NCI-H2227 (cell line): ENCODE results near the gene MARCHF10.

ENCODE experiments used
- DNase-seq: peaks from one replicate; lab custom pipeline; 2025; ENCODE audit not compliant: unreplicated experiment; lab: John Stamatoyannopoulos, UW

The MARCHF10 gene

DNA sequence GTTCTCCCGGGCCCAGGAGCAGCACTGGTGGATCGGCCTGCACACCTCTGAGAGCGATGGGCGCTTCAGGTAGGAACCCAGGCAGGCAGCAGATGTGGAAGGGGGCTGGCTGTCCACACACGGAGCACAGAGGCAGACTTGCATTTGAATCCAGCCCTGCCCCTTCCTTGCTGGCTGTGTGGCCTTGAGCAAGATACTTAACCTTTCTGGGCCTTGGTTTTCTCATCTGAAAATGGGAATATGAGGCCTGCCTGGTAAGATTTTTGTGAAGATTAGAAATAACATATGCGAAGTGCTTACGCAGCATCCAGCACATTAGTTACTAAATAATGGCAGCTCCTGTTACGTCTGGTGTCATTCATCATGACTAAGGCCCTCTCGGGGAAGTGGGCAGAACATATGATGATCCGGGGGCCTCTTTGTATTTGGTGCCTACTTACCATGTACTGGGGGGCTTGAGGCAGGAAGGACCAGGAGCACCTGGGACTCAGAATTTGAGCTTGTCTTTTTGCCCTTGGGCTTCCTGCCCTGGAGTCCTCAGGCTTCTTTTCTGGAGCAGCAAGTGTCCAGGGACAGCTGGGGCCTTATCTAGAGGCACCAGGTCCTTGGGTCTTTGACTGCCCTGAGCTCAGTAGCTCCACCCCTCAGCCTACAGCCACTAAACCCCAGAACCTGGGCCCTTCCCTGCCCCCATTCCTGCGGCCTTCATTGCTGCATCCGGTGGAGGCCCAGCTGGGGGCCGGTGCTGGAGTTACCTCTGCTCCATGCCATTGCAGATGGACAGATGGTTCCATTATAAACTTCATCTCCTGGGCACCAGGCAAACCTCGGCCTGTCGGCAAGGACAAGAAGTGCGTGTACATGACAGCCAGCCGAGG lies 126.8 kb downstream of the MARCHF10 start:
- DNase-seq, result no peak

- DNase-seq, result no peak
Observed at GRCh38 chr17:62680541-62681052, 127.5 kb downstream of the MARCHF10 start.

DNA sequence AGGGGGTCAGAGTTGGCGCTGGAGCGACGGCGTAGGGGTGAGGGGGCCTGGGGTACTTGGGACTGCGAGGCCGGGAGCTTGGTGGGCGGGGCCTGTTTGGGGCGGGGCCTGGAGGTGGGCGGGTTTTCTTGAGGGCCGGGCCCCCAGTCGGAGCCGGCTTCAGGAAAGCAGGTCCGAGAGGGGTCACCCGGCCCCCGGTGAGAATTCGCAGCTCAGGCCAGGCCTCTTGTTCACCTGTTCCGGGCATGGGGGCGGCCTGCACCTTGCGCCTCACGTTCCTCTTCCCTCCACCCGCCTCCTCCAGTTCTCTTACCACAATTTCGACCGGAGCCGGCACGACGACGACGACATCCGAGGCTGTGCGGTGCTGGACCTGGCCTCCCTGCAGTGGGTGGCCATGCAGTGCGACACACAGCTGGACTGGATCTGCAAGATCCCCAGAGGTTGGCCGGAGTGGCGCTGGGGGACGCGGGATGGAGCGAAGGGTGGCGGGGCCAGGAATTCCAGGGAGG lies 128.2 kb downstream of the MARCHF10 start:
- no peak for DNase-seq

DNA sequence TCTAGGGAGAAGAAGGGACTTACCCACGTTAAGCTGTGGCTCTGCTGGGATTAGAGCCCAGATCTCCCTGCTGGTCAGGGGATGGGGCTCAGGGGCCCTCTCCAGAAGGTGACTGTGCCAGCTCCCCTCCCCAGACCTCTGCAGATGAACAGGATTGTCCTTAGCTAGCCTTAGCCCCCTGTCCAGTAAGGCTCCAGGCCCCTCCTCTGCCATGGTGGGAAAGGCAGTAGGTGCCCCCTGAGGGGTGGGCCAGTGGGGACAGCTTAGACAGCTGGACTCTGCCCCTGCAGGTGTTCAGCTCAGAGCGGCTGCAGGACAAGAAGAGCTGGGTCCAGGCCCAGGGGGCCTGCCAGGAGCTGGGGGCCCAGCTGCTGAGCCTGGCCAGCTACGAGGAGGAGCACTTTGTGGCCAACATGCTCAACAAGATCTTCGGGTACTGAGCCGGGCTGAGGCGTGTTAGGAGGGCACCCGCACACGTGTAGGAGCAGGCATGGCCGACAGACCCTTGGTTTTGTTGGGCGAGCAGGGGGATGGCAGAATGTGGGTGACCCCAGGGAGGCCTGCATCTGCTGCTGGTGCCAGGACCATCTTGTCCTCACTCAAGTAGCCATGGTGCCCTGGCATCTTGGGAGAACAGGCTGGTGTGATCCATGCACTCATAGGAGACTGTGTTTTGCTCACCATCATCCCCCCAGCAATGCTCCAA lies 129.7 kb downstream of the MARCHF10 start:
- no peak for DNase-seq

DNA sequence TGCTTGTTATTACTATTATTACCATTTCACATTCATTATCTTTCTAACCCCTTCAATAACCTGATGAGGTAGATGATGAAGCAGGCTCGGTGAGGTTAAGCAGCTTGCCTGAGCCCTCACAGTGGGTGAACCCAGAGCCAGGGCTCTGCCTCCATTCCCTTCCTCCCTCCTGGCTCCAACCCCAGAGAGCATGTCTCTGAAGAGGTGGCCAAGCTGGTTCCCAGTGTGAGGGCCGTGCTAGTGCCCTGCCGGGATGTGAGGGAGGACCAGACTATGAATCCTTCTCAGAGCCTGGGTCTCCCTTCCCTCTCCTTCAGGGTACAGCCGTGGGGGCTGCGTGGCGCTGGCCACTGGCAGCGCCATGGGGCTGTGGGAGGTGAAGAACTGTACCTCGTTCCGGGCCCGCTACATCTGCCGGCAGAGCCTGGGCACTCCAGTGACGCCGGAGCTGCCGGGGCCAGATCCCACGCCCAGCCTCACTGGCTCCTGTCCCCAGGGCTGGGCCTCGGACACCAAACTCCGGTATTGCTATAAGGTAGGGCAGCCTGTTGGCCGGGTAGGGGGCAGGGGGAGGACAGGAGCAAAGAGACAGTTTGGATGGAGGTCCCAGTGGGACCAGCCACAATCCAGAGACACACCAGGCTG lies 131.0 kb downstream of the MARCHF10 start:
- DNase-seq, result no peak

GRCh38 chr17:62676231-62676943 lies 131.7 kb downstream of the MARCHF10 start:
- no peak for DNase-seq

DNA sequence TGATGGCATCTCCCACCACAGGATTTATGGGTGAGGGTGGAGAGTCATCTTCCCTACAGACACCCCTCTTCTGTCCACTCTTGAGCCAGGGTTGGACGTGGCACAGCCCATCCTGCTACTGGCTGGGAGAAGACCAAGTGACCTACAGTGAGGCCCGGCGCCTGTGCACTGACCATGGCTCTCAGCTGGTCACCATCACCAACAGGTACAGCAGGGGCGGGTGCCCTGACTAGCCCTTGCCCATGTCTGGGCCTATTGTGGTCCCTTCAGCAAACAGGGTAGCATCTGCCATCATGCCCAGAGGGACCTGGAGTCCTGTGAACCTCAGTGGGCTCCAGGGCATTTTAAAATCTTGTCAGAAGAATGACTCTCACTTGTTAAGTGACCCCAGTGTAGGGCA lies 132.4 kb downstream of the MARCHF10 start:
- DNase-seq, result no peak

DNA sequence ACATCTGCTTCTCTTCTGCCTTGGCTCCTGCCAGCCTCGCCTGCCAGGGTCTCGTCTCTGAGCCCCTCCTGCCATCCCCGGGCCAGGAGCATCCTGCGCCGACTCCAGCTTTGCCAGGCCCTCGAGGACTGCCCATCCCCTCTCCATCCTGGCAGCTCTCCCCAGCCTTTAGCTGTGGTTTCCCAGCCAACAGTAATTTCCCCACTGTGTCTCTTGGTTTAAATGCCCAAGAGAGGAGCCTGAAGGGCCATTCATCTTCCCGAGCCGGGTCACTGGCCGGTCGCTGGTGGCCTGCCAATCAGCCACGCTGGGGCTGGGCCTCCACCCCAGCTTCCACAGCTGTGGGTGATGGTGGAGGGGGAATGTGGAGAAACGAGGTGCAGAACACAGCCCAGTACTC lies 132.9 kb downstream of the MARCHF10 start:
- no peak for DNase-seq

DNA sequence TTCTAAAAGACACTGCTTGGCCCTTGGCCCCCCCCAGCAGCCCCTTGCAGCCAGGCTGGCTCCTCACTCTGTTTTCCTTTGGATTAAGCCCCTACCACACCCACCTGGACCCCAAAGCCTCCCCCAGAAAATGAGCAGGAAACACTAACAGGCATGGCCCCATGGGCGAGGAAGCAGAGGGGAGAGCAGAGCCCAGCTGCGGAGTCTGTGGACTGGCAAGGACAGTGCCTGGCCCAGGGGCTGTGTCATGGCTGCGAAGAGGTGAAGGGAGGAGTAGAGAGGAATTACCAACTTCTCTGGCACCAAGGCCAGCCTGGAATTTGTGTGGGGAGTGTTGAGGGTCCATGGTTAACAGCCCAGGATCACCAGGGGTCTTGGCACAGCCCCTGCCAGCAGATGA lies 133.3 kb downstream of the MARCHF10 start:
- no peak for DNase-seq

- no peak for DNase-seq
Observed at GRCh38 chr17:62674363-62674739, 133.8 kb downstream of the MARCHF10 start.

GRCh38 chr17:62673614-62674362 lies 134.3 kb downstream of the MARCHF10 start:
- no peak for DNase-seq

GRCh38 chr17:62672957-62673356 lies 135.2 kb downstream of the MARCHF10 start:
- no peak for DNase-seq

DNA sequence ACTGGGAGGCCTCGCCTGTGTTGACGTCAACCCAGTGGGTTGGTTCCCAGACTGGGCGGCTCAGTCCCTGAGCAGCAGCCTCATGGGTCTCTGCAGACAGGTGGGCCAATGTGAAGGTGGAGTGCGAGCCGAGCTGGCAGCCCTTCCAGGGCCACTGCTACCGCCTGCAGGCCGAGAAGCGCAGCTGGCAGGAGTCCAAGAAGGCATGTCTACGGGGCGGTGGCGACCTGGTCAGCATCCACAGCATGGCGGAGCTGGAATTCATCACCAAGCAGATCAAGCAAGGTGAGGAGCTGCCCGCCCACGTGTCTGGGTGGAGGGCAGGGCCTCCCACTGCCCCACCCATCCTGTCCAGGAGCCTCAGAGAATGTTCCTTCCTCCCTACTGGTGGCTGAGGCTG lies 136.6 kb downstream of the MARCHF10 start:
- DNase-seq, result peak; percentile 73

DNA sequence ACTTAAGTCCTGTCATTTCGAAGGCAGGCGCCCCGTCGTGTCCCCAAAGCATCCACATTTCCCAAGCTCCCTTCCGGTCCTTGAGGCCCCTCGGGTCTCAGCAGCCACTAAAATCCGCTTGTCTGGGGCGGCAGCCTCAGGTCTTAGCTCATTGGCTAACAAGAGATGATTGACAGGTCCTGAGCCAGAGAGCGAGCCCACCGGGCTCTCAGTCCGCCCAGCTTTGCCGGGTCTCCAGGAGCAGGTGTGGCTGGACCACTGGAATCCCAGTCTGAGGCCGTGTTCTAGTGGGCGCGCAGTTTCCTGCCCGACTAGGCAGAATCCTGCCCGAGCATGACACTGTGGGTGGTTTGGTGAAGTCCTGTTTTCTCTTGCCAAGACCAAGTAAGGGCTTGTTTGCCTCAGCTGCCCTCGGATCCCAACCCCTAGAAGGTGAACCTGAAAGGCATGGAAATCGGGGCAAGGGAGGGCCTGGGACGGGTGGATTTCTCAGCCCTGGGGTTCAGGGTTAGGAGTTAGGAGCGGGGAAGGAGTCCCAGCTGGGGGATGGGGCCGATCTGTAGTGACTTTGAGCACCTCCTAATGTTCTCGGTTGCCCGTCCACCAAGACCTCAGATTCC lies 137.8 kb downstream of the MARCHF10 start:
- DNase-seq, result peak; percentile 92

DNA sequence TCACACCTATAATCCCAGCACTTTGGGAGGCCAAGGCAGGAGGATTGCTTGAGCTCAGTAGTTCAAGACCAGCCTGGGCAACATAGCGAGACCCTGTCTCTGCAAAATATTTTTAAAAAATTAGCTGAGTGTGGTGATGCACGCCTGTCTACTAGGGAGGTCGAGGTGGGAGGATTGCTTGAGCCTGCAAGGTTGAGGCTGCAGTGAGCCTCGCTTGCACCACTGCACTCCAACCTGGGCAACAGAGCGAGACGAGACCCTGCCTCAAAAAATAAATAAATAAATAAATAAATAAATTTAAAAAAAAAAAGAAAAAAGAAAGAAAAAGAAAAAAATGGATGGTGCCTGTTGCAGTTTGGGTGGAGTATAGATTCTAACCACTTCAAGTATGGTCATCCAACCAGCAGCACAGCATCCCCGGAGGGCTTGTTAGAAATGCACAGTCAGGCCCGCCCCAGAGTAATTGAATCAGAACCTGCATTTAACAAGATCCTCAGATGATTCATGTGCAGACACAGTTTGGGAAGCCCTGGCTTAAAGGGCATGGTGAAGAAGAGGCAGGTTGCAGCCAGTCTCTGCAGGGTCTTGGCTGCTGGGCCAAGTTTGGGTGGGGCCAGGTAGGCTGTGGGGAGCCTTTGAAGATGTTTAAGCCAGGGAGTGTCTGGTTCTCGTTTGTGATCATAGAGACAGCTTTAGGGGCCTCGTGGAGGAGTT lies 139.9 kb downstream of the MARCHF10 start:
- peak; percentile 21 for DNase-seq

GRCh38 chr17:62666801-62667591 lies 141.1 kb downstream of the MARCHF10 start:
- no peak for DNase-seq

GRCh38 chr17:62666061-62666800 lies 141.9 kb downstream of the MARCHF10 start:
- DNase-seq, result no peak

- no peak for DNase-seq
Observed at GRCh38 chr17:62665599-62665998, 142.5 kb downstream of the MARCHF10 start.
